ENCODE measurements around the gene ZNF662.

Gene ZNF662

GRCh38 chr3:42961633-42962032, 55.7 kb downstream of the ZNF662 start:
- Histone ChIP-seq H3K36me3 (ENCODE audit: control insufficient read depth in 5 of 5, insufficient read depth in 5 of 5, low read length in 5 of 5) (no peaks in the 10 kb centered on the region), H3K9ac (ENCODE audit: low read length in 5 of 5) (no peak overlapping the region), H3K9me3 (ENCODE audit: control insufficient read depth in 5 of 5, low read length in 5 of 5) (no peaks in the 10 kb centered on the region), H3K4me1 (ENCODE audit: control insufficient read depth in 5 of 5, insufficient read depth in 5 of 5, low read length in 5 of 5) (no peaks in the 10 kb centered on the region), H3K27me3 (ENCODE audit: control insufficient read depth in 5 of 5, insufficient read depth in 4 of 5, low read length in 5 of 5) (no peaks in the 10 kb centered on the region), H3K27ac (ENCODE audit: low read depth, low read length) (no peak overlapping the region), H3K4me3 (ENCODE audit: low read depth in 1 of 5, low read length in 5 of 5) (no peak overlapping the region)

GRCh38 chr3:42963269-42963668, 57.3 kb downstream of the ZNF662 start:
- H3K27me3 ChIP-seq (ENCODE audit: control insufficient read depth in 5 of 5, insufficient read depth in 4 of 5, low read length in 5 of 5) = no peaks in the 10 kb centered on the region
- no peaks in the 10 kb centered on the region for H3K4me1 ChIP-seq (ENCODE audit: control insufficient read depth in 5 of 5, insufficient read depth in 5 of 5, low read length in 5 of 5)
- no peaks in the 10 kb centered on the region for H3K9me3 ChIP-seq (ENCODE audit: control insufficient read depth in 5 of 5, low read length in 5 of 5)
- no peak overlapping the region for H3K27ac ChIP-seq (ENCODE audit: low read depth, low read length)
- no peak overlapping the region for H3K9ac ChIP-seq (ENCODE audit: low read length in 5 of 5)
- no peak overlapping the region for H3K4me3 ChIP-seq (ENCODE audit: low read depth in 1 of 5, low read length in 5 of 5)
- no peaks in the 10 kb centered on the region for H3K36me3 ChIP-seq (ENCODE audit: control insufficient read depth in 5 of 5, insufficient read depth in 5 of 5, low read length in 5 of 5)

GRCh38 chr3:42964266-42964665, 58.3 kb downstream of the ZNF662 start:
- Histone ChIP-seq H3K27me3 (ENCODE audit: control insufficient read depth in 5 of 5, insufficient read depth in 4 of 5, low read length in 5 of 5) (no peaks in the 10 kb centered on the region), H3K36me3 (ENCODE audit: control insufficient read depth in 5 of 5, insufficient read depth in 5 of 5, low read length in 5 of 5) (no peaks in the 10 kb centered on the region), H3K9ac (ENCODE audit: low read length in 5 of 5) (no peak overlapping the region), H3K27ac (ENCODE audit: low read depth, low read length) (no peak overlapping the region), H3K4me1 (ENCODE audit: control insufficient read depth in 5 of 5, insufficient read depth in 5 of 5, low read length in 5 of 5) (no peaks in the 10 kb centered on the region), H3K9me3 (ENCODE audit: control insufficient read depth in 5 of 5, low read length in 5 of 5) (no peaks in the 10 kb centered on the region), H3K4me3 (ENCODE audit: low read depth in 1 of 5, low read length in 5 of 5) (no peak overlapping the region)

Data from subcutaneous abdominal adipose tissue (tissue), 5 donors.